ENCODE data around the gene DHRS11. TPM values are rescaled to one million over a fixed set of nuclear protein-coding genes. Genes with fewer than 3 reads are reported as not detected.

Gene DHRS11
- total RNA-seq: 3.7 and 6.9 TPM in 2 replicates

GRCh38 chr17:36591434-36592315 is at the start of gene DHRS11:
DHRS11 (plus strand) TSS chr17:36591879; CDS start chr17:36592010, 131 bp downstream.

GRCh38 chr17:36544307-36545076 is 47.2 kb upstream of the DHRS11 start, which contains the start of gene GGNBP2:
GGNBP2 (plus strand) TSS chr17:36544919; CDS start chr17:36545725, 806 bp downstream.

DNA sequence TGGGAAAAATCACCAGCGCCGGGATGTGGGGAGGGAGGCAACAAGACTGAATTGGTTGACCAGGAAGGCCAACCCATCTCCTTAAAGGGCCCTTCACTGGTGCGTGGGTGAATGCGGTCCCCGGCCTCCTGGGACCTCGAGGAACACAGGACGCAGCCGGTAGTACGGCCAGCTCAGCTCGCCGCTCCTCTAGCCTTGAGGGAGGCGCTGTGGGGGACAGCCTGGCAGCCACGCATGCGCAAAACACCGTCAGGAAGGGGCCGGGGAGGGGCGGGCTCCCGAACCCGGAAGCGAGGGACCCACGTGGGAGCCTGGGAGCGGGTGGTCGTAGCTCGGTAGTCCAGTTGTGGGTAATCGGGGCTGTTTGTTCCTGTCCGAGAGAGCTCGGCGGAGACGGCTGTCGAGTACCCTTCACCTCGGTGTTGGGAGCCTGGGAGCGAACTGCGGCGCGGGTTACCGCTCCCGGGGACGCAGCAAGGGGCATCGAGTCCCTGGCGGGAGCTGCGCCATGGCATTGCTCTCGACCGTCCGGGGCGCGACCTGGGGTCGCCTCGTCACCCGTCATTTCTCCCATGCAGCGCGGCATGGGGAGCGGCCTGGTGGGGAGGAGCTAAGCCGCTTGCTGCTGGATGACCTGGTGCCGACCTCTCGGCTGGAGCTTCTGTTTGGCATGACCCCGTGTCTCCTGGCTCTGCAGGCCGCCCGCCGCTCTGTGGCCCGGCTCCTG is 9.8 kb downstream of the DHRS11 start, which contains the start of gene MRM1:
Gene MRM1 (plus strand): TSS at position 281 of the 727 bp plus-strand sequence. CDS start 228 bp downstream, at position 509.

Other genes starting within 250 kb of the DHRS11 start
- gene TBC1D3H, start 203.4 kb upstream of the DHRS11 start, total RNA-seq: not detected in 2 replicates
- gene ZNHIT3, start 105.2 kb upstream of the DHRS11 start, total RNA-seq: 23.6 and 29.3 TPM in 2 replicates
- 26.3 and 90.2 TPM in 2 replicates for gene MYO19, start 57.0 kb upstream of the DHRS11 start, total RNA-seq
- gene PIGW, start 56.9 kb upstream of the DHRS11 start, total RNA-seq: 6.3 and 9.6 TPM in 2 replicates
- gene GGNBP2, start 47.0 kb upstream of the DHRS11 start, total RNA-seq: 67.6 and 72.2 TPM in 2 replicates
- gene MRM1, start 9.7 kb downstream of the DHRS11 start, total RNA-seq: 5.9 and 7.7 TPM in 2 replicates